Keratinocyte (primary cell): ENCODE results near the gene ACADVL. TPM values are rescaled to one million over a fixed set of nuclear protein-coding genes. Genes with fewer than 3 reads are reported as not detected.

Experiments
- DNase-seq: peaks from one replicate; pipeline ENCODE4 v3.0.0-alpha.2; 2011; ENCODE audit warnings: low read depth, missing footprints, low spot score
- FAIRE-seq: peaks from 2 replicates; lab custom pipeline; 2011; peaks lifted over from hg19 to GRCh38; lab: Jason Lieb, UNC
- H2AFZ ChIP-seq: 2 replicates; pipeline ENCODE4 v1.6.0; 2012; ENCODE audit warnings: low read length, control low read depth, inconsistent platforms; ENCODE audit not compliant: control insufficient read depth
- H3K27ac ChIP-seq: 2 replicates; pipeline ENCODE4 v1.5.1; 2011; ENCODE audit warnings: low read length; ENCODE audit not compliant: control insufficient read depth, insufficient read depth
- H3K27me3 ChIP-seq: 3 replicates; pipeline ENCODE4 v1.6.0; 2011; ENCODE audit warnings: low read length; ENCODE audit not compliant: control insufficient read depth, insufficient read depth; ENCODE audit errors: extremely low read depth
- H3K36me3 ChIP-seq, 2 experiments: 2 replicates in 1 of 2; 3 replicates in 1 of 2; pipeline ENCODE4 v1.5.1; 2011; ENCODE audit warnings: low read length in 2 of 2, mild to moderate bottlenecking in 1 of 2; ENCODE audit not compliant: control insufficient read depth in 2 of 2, insufficient read depth in 2 of 2; ENCODE audit errors: extremely low read depth in 1 of 2
- H3K4me1 ChIP-seq: 3 replicates; pipeline ENCODE4 v1.5.1; 2011; ENCODE audit warnings: low read length; ENCODE audit not compliant: control insufficient read depth, insufficient read depth; ENCODE audit errors: extremely low read depth
- H3K4me2 ChIP-seq: 3 replicates; pipeline ENCODE4 v1.6.0; 2011; ENCODE audit warnings: low read depth, low read length; ENCODE audit not compliant: control insufficient read depth, insufficient read depth; ENCODE audit errors: extremely low read depth
- H3K4me3 ChIP-seq, 3 experiments: fragments of 200-600 bp in 1 of 3; sonication (generic) in 1 of 3; 2 replicates in 2 of 3; 3 replicates in 1 of 3; pipeline ENCODE4 v1.5.1; 2011 to 2016; ENCODE audit warnings: low read length in 3 of 3, mild to moderate bottlenecking in 3 of 3, control low read depth in 2 of 3, inconsistent platforms in 1 of 3, low read depth in 1 of 3, mixed read lengths in 1 of 3, mixed run types in 1 of 3, moderate library complexity in 1 of 3; ENCODE audit not compliant: control insufficient read depth in 2 of 3, insufficient read depth in 2 of 3; ENCODE audit errors: extremely low read depth in 1 of 3
- H3K79me2 ChIP-seq: 2 replicates; pipeline ENCODE4 v1.6.0; 2012; ENCODE audit warnings: low read length; ENCODE audit not compliant: control insufficient read depth, insufficient read depth
- H3K9ac ChIP-seq: 3 replicates; pipeline ENCODE4 v1.6.0; 2011; ENCODE audit warnings: low read length; ENCODE audit not compliant: control insufficient read depth, insufficient read depth; ENCODE audit errors: extremely low read depth
- H3K9me1 ChIP-seq: 3 replicates; pipeline ENCODE4 v1.6.0; 2011; ENCODE audit warnings: low read length; ENCODE audit not compliant: control insufficient read depth, insufficient read depth; ENCODE audit errors: extremely low read depth
- H3K9me3 ChIP-seq: 2 replicates; pipeline ENCODE4 v1.5.1; 2012; ENCODE audit warnings: low read depth, low read length; ENCODE audit not compliant: control insufficient read depth
- H4K20me1 ChIP-seq: 3 replicates; pipeline ENCODE4 v1.6.0; 2011; ENCODE audit warnings: low read length; ENCODE audit not compliant: control insufficient read depth, insufficient read depth; ENCODE audit errors: extremely low read depth
- CTCF ChIP-seq, 3 experiments: IDR thresholded peaks in 1 of 3; conservative IDR thresholded peaks in 1 of 3; optimal IDR thresholded peaks in 1 of 3; 2 replicates in 2 of 3; 3 replicates in 1 of 3; pipeline versions ENCODE3 to v1.5.1; 2011; ENCODE audit warnings: low read length in 3 of 3, mild to moderate bottlenecking in 3 of 3, moderate library complexity in 2 of 3, control low read depth in 1 of 3, inconsistent platforms in 1 of 3; ENCODE audit not compliant: insufficient read depth in 2 of 3; ENCODE audit errors: extremely low read depth in 1 of 3
- EZH2 ChIP-seq: IDR thresholded peaks from one replicate; pipeline ENCODE4 v1.6.1; 2012; ENCODE audit warnings: inconsistent platforms, mild to moderate bottlenecking, low read length, moderate library complexity
- dilution Hi-C: fragments of 300-500 bp; cut with MboI; formaldehyde crosslinking; loops from one replicate; pipeline ENCODE4 v1.7.0; 2020; ENCODE audit warnings: low sequenced_read_pairs; ENCODE audit not compliant: extremely low pct_ligation_motif_present
- polyA plus RNA-seq, 5 experiments: library from polyadenylated mRNA; depleted of rRNA in 3 of 5; stranded (reverse) in 3 of 5; stranded (forward) in 1 of 5; unstranded in 1 of 5; fragments of >200 nt; gene quantifications; 1 replicate in 1 of 5; 2 replicates in 3 of 5; 3 replicates in 1 of 5; pipeline versions ENCODE4 v1.2.1 to v1.2.3, GENCODE V29; 2011 to 2012; ENCODE audit warnings: missing spikeins in 2 of 5, low read depth in 1 of 5, low replicate concordance in 1 of 5

ACADVL gene
- polyA plus RNA-seq, 1 donor (not counting 4 experiments of a cell fraction or from before 2014, with no cell fraction given), result 301 TPM

DNA sequence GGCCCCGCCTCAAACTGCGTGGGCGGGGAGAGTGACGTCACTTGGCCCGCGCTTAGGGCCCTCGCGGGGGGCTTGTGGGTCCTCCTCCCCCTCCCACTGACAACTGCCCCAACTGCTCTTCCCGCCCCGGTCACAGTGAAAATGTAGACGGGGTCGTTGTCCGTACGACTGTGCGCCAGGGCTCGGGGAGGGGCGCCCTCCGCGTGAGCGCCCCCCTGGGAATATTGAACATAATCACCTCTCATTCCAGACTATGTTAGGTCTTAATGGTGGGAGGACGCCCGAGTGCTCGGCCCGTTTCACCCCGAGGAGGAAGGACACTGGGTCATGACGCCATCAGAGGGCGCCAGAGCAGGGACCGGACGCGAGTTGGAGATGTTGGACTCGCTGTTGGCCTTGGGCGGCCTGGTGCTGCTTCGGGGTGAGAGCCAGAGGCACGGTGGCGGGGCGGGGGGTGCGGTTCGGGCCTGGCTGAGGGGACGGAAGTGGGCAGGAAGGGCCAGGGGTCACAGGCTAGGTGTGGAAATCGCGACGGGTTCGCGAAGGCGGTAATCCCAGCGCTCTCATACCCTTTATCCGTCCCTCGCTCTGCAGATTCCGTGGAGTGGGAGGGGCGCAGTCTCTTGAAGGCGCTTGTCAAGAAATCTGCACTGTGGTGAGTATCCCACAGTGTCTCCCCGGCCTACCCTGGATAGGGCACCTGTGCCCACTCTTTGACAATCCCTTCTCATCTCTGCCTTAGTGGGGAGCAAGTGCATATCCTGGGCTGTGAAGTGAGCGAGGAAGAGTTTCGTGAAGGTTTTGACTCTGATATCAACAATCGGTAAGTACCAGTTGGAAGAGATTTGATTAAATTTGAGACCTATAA, 32.7 kb downstream of the ACADVL start, which contains the start of gene ELP5:
Gene ELP5, plus strand, starts transcription at position 40 of the 868 bp plus-strand sequence. Its CDS starts 336 bp downstream, at position 376.
- peaks cover 9 to 26% of the 10 kb centered on the region in 2 experiments for H3K36me3 ChIP-seq
- peak; percentile 60 for FAIRE-seq
- H3K9me1 ChIP-seq, result no peaks in the 10 kb centered on the region
- peak within 1 kb of the TSS; percentile 99 for H3K27ac ChIP-seq
- peak within 1 kb of the TSS; percentile 96 for H2AFZ ChIP-seq
- peaks cover 18% of the 10 kb centered on the region for H3K4me1 ChIP-seq
- peak within 1 kb of the TSS; percentile 98 for H3K4me2 ChIP-seq
- DNase-seq, result no peak
- no peaks in the 10 kb centered on the region for H3K27me3 ChIP-seq
- peak within 1 kb of the TSS; percentile 80 to 95 (median 92) for H3K4me3 ChIP-seq
- peaks cover 54% of the 10 kb centered on the region for H3K79me2 ChIP-seq
- dilution Hi-C loops, result no loop called here
- TF ChIP-seq EZH2 (no peak), CTCF (optimal IDR thresholded peaks at IDR 0.05 in 1 of 3, IDR thresholded peaks at IDR 0.05 in 1 of 3, conservative IDR thresholded peaks at IDR 0.05 in 1 of 3; ENCODE audit: extremely low read depth in 1 of 3, insufficient read depth in 2 of 3, low read length in 3 of 3) (peak in 2 of 3 experiments; percentile 20 to 70)
- H3K9me3 ChIP-seq, result no peaks in the 10 kb centered on the region
- H3K9ac ChIP-seq, result peak within 1 kb of the TSS; percentile 94
- H4K20me1 ChIP-seq, result no peaks in the 10 kb centered on the region

DNA sequence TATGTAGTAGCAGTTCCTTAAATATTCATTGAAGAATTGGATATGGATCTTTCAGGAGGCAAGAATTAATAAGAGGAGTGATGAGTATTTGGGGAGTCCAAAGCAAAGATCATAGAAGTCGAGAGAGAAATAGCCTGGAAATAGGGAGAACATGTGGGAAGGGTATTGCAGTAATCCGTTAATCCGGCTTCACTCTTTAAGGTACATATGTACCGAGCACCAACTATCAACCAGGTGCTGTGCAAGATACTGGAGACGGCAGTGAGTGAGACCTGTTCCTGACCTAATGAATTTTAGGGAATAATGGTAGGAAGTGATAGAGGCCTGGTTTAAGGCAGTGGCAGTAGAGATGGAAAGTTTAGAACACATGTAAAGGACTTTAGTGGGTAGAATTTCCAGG, 33.3 kb downstream of the ACADVL start:
- Histone ChIP-seq H3K27ac (peak overlapping the region; percentile 99), H2AFZ (no peak overlapping the region), H3K4me1 (peaks cover 18% of the 10 kb centered on the region), H3K4me2 (peak overlapping the region; percentile 97), H3K36me3 (peaks cover 9 to 28% of the 10 kb centered on the region in 2 experiments), H3K27me3 (no peaks in the 10 kb centered on the region), H3K9ac (peak overlapping the region; percentile 94), H3K9me1 (no peaks in the 10 kb centered on the region), H4K20me1 (no peaks in the 10 kb centered on the region), H3K4me3 (peak overlapping the region; percentile 80 to 95 (median 92)), H3K79me2 (peaks cover 48% of the 10 kb centered on the region), H3K9me3 (no peaks in the 10 kb centered on the region)
- TF ChIP-seq CTCF (optimal IDR thresholded peaks at IDR 0.05 in 1 of 3, IDR thresholded peaks at IDR 0.05 in 1 of 3, conservative IDR thresholded peaks at IDR 0.05 in 1 of 3; ENCODE audit: extremely low read depth in 1 of 3, insufficient read depth in 2 of 3, low read length in 3 of 3) (no peak), EZH2 (no peak)
- DNase-seq (no peak), FAIRE-seq (no peak)
- dilution Hi-C loops, result no loop called here
